HepG2 (cell line): Measurements from ENCODE around the gene PLA2G2A. TPM values are rescaled to one million over a fixed set of nuclear protein-coding genes. Genes with fewer than 3 reads are reported as not detected.
A peak's percentile ranks its signal among the peaks of the same experiment; 100 is the strongest.
"Not testable (repeated sequence)": the region's sequence is repeated elsewhere in the genome, so short reads cannot be mapped to it uniquely, and the experiment has no call there.

ENCODE experiments used
- ELF3 ChIP-seq: IDR thresholded peaks from 2 replicates; pipeline ENCODE4 v1.6.1; 2016; ENCODE audit warnings: missing genetic modification reagents, missing compliant biosample characterization
- EP300 ChIP-seq, 3 experiments: sonication (generic) in 1 of 3; formaldehyde crosslinking in 1 of 3; IDR thresholded peaks; 2 replicates each; pipeline versions ENCODE4 v1.5.1 to v1.6.1; 2011 to 2020; ENCODE audit warnings: low read depth in 2 of 3, low read length in 2 of 3, borderline replicate concordance in 1 of 3, improper control_type of control experiment in 1 of 3, mild to moderate bottlenecking in 1 of 3, missing genetic modification reagents in 1 of 3, moderate library complexity in 1 of 3
- FOXA3 ChIP-seq: IDR thresholded peaks from 2 replicates; pipeline ENCODE4 v1.6.1; 2016; ENCODE audit warnings: missing genetic modification reagents, missing compliant biosample characterization
- ISL2 ChIP-seq: sonication (generic); formaldehyde crosslinking; IDR thresholded peaks from 2 replicates; pipeline ENCODE4 v1.5.0; 2020; ENCODE audit warnings: missing genetic modification reagents
- LCORL ChIP-seq, 2 experiments: fragments of 450-650 bp in 1 of 2; sonication (generic) in 1 of 2; formaldehyde crosslinking in 1 of 2; IDR thresholded peaks; 2 replicates each; pipeline versions ENCODE4 v1.5.0 to v1.6.1; 2017 to 2020; ENCODE audit warnings: antibody characterized with exemption in 1 of 2, missing genetic modification reagents in 1 of 2
- PITX1 ChIP-seq: sonication (generic); formaldehyde crosslinking; IDR thresholded peaks from 2 replicates; pipeline ENCODE4 v1.5.1; 2020; ENCODE audit warnings: mild to moderate bottlenecking, missing genetic modification reagents
- SALL1 ChIP-seq: sonication (generic); formaldehyde crosslinking; IDR thresholded peaks from 2 replicates; pipeline ENCODE4 v1.8.0; 2022; ENCODE audit warnings: mild to moderate bottlenecking, missing genetic modification reagents
- TCF7 ChIP-seq: sonication (generic); IDR thresholded peaks from 2 replicates; pipeline ENCODE4 v1.6.1; 2016; ENCODE audit warnings: antibody characterized with exemption, low read depth
- ZNF605 ChIP-seq: sonication (generic); formaldehyde crosslinking; IDR thresholded peaks from 2 replicates; pipeline ENCODE4 v1.8.0; 2022; ENCODE audit warnings: mild to moderate bottlenecking, missing genetic modification reagents
- ZNF770 ChIP-seq: sonication (generic); formaldehyde crosslinking; IDR thresholded peaks from 2 replicates; pipeline ENCODE4 v1.5.0; 2020; ENCODE audit warnings: mild to moderate bottlenecking, missing genetic modification reagents
- polyA plus RNA-seq, 8 experiments: library from polyadenylated mRNA; depleted of rRNA in 3 of 8; stranded (reverse) in 7 of 8; unstranded in 1 of 8; fragments of >200 nt; fragmentation: Illumina TruSeq in 4 of 8; extraction: Trizol in 4 of 8; gene quantifications; 2 replicates each; pipeline versions ENCODE4 v1.2.1 to v1.2.3, GENCODE V29; 2011 to 2016; ENCODE audit warnings: low read depth in 4 of 8, missing spikeins in 1 of 8, mixed read lengths in 1 of 8; ENCODE audit not compliant: insufficient read depth in 1 of 8
- total RNA-seq, 5 experiments: library from RNA; depleted of rRNA; stranded (reverse); fragments of >200 nt; fragmentation: Illumina TruSeq; extraction: Trizol; gene quantifications; 2 replicates each; pipeline ENCODE4 v1.2.3, GENCODE V29; 2016; ENCODE audit warnings: low read depth in 1 of 5
- TF ChIP-seq, protein P1 (sequence below): sonication (generic); formaldehyde crosslinking; conservative IDR thresholded peaks from 2 replicates; pipeline ENCODE4 v1.4.0; 2020; ENCODE audit warnings: mild to moderate bottlenecking, missing genetic modification reagents, moderate library complexity

Gene PLA2G2A
- total and polyA plus RNA-seq, 2 of the 13 experiments (the other 11 are each of a cell fraction or from before 2014, with no cell fraction given), result 0.35 to 30.3 TPM

GRCh38 chr1:19927130-19927421, 52.3 kb downstream of the PLA2G2A start (continued):
- TF ChIP-seq, protein P1, sequence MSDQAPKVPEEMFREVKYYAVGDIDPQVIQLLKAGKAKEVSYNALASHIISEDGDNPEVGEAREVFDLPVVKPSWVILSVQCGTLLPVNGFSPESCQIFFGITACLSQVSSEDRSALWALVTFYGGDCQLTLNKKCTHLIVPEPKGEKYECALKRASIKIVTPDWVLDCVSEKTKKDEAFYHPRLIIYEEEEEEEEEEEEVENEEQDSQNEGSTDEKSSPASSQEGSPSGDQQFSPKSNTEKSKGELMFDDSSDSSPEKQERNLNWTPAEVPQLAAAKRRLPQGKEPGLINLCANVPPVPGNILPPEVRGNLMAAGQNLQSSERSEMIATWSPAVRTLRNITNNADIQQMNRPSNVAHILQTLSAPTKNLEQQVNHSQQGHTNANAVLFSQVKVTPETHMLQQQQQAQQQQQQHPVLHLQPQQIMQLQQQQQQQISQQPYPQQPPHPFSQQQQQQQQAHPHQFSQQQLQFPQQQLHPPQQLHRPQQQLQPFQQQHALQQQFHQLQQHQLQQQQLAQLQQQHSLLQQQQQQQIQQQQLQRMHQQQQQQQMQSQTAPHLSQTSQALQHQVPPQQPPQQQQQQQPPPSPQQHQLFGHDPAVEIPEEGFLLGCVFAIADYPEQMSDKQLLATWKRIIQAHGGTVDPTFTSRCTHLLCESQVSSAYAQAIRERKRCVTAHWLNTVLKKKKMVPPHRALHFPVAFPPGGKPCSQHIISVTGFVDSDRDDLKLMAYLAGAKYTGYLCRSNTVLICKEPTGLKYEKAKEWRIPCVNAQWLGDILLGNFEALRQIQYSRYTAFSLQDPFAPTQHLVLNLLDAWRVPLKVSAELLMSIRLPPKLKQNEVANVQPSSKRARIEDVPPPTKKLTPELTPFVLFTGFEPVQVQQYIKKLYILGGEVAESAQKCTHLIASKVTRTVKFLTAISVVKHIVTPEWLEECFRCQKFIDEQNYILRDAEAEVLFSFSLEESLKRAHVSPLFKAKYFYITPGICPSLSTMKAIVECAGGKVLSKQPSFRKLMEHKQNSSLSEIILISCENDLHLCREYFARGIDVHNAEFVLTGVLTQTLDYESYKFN (CRISPR knock-in tag), result peak; percentile 88
- TF ChIP-seq ZNF605 (peak; percentile 35; the same call in 1 of the 2 replicates), EP300 (IDR thresholded peaks at IDR 0.05; ENCODE audit: low read depth in 2 of 2, low read length in 2 of 2) (peak in 1 of 2 experiments; percentile 84; a peak in 2 of 4 replicates), EP300 (CRISPR knock-in tag; IDR thresholded peaks at IDR 0.05; ENCODE audit: borderline replicate concordance) (peak; percentile 62; the same call in 1 of the 2 replicates), TCF7 (peak; percentile 81), ELF3 (CRISPR knock-in tag) (0 out of 2 replicates have a peak, but pooled peaks have one; percentile 13), SALL1 (CRISPR knock-in tag) (peak; percentile 24; the same call in 1 of the 2 replicates), ZNF770 (CRISPR knock-in tag) (peak; percentile 62; the same call in 1 of the 2 replicates), LCORL (CRISPR knock-in tag; IDR thresholded peaks at IDR 0.05) (peak; percentile 41; the same call in 1 of the 2 replicates), ISL2 (CRISPR knock-in tag) (peak; percentile 67), FOXA3 (peak; percentile 81), PITX1 (CRISPR knock-in tag) (peak; percentile 35; the same call in 1 of the 2 replicates)
- not testable (repeated sequence) for TF ChIP-seq LCORL (IDR thresholded peaks at IDR 0.05)
- TF ChIP-seq, all 625 proteins: peak for 53; not testable (repeated sequence) for 572
